Inflammatory macrophage treated with lipopolysaccharide for 4 hours (primary cell): ENCODE data around the gene SGSM2.

Source experiments
- DNase-seq: peaks from one replicate; pipeline ENCODE4 v3.0.0-alpha.2; 2020

SGSM2 gene

GRCh38 chr17:2427215-2427614 is 89.9 kb downstream of the SGSM2 start:
- DNase-seq, result no peak

GRCh38 chr17:2427910-2428309 is 90.6 kb downstream of the SGSM2 start:
- DNase-seq, result no peak
